Eye (tissue), 1 donor: Measurements from ENCODE around the gene SASS6.

Source experiments
- DNase-seq: peaks from one replicate; pipeline ENCODE4 v3.0.0-alpha.2; 2015

Gene SASS6

DNA sequence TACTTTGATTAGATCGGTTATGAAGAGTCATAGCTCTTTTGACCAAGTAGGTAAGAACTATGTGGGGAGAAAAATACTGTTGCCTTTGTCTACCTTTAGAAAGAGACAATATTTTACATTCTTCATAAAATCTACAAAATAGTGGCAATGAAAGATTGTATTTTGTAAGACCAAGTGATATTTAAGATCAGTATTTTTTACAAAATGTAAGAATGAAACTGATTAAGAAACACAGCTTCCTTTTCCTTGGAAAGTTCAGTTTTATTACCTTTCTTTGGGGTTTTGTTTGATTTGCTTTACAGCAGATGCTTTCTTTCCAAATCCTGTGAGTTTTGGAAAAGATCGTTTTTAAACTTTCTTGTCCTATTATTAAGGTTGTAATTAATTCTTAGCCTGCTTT lies 93.1 kb downstream of the SASS6 start:
- DNase-seq, result peak; percentile 20

DNA sequence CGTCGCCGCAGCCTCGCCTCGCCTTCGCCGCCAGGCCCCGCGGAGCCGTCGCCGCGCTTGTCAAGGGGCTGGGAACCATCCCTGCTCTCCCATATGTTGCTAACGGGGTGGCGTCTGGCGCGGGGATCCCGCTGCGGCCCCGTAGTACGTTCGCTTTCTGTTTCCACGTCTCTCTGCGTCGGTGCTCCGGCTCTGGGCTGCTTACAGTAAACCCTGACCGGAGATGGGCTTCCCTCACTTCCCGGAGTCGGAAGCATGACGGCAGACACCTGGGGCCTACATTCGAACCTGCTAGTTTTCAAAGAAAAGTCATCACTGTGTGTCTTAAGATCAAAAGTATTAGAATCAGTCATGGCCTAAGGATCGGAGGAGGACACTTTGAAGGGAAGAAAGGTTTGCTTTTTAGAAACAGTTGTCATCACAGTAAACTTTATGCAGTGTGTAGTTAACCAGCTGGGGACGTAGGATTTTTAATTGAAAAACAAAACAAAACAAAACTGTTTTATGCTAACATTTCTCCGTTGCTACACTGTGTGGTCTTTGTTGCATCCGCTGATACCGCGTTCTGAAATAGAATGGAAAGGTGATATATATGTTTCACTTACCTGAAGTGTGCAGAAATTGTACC lies 94.0 kb downstream of the SASS6 start:
- peak; percentile 88 for DNase-seq

- peak; percentile 95 for DNase-seq
These were observed 94.6 kb downstream of the SASS6 start for GRCh38 chr1:100037927-100038659.

- no peak for DNase-seq
These were observed 95.1 kb downstream of the SASS6 start for GRCh38 chr1:100037656-100037926.

- peak; percentile 63 for DNase-seq
These were observed 95.7 kb downstream of the SASS6 start for GRCh38 chr1:100036718-100037655.

- no peak for DNase-seq
These were observed 97.5 kb downstream of the SASS6 start for GRCh38 chr1:100035214-100035613.

- DNase-seq, result peak; percentile 48
These were observed 98.3 kb downstream of the SASS6 start for GRCh38 chr1:100034470-100034869.
